ENCODE data around the gene PODXL. TPM values are rescaled to one million over a fixed set of nuclear protein-coding genes. Genes with fewer than 3 reads are reported as not detected.

PODXL gene
- total RNA-seq, 1 experiment from 2014 or later = 37.5 TPM

- Histone ChIP-seq H3K36me3 (ENCODE audit: control insufficient read depth in 1 of 2, insufficient read depth in 2 of 2, low read length in 2 of 2) (peaks cover 13 to 17% of the 10 kb centered on the region in 2 experiments; a peak in 2 of 4 replicates), H2AFZ (ENCODE audit: low read depth, low read length, poor library complexity, severe bottlenecking) (no peak overlapping the region), H3K4me3 (replicated peaks in 1 of 2; ENCODE audit: low read depth in 1 of 2, low read length in 2 of 2) (no peak overlapping the region), H3K9me3 (ENCODE audit: control insufficient read depth in 1 of 2, insufficient read depth in 1 of 2, low read depth in 1 of 2, low read length in 2 of 2) (no peaks in the 10 kb centered on the region), H3K79me2 (ENCODE audit: insufficient read depth, low read length) (no peaks in the 10 kb centered on the region), H3K4me1 (ENCODE audit: control insufficient read depth in 1 of 2, insufficient read depth in 2 of 2, low read length in 2 of 2) (no peaks in the 10 kb centered on the region), H3K9ac (ENCODE audit: low read length) (no peak overlapping the region), H3K9me2 (ENCODE audit: insufficient read depth) (no peaks in the 10 kb centered on the region), H3K27ac (ENCODE audit: low read depth, low read length) (no peak overlapping the region), H4K20me1 (ENCODE audit: insufficient read depth) (peaks cover 6% of the 10 kb centered on the region; the same call in 1 of the 2 replicates), H3K4me2 (ENCODE audit: low read length) (no peak overlapping the region), H3K27me3 (ENCODE audit: insufficient read depth, low read length) (no peaks in the 10 kb centered on the region)
- intact Hi-C loops (cut with micrococcal nuclease) = no loop called here
- no TSS peak for BruUV-seq (replicated peaks)
- ChIA-PET RAD21 (ENCODE audit: low non-redundant PET in 1 of 2, low total read pairs in 2 of 2, uncharacterized antibody in 2 of 2, unreplicated experiment in 2 of 2) (no interaction called here), POLR2A (no interaction called here), CTCF (no interaction called here)
- no peak for DNase-seq (ENCODE audit: low read depth, low spot score)
- ATAC-seq = no peak
- no peak for TF ChIP-seq TCF7L2 (IDR thresholded peaks at IDR 0.05; ENCODE audit: borderline replicate concordance, extremely low read depth, insufficient read depth, insufficient read length)
- TF ChIP-seq CEBPB (IDR thresholded peaks at IDR 0.05; ENCODE audit: low read depth) = no peak
- TF ChIP-seq SP1 (IDR thresholded peaks at IDR 0.05; ENCODE audit: low read depth) = no peak
- TF ChIP-seq ELF1 (IDR thresholded peaks at IDR 0.05; ENCODE audit: borderline replicate concordance, low read depth) = no peak
- no peak for TF ChIP-seq POLR2AphosphoS5 (IDR thresholded peaks at IDR 0.05; ENCODE audit: low read depth, low read length)
- no peak for TF ChIP-seq SIN3A (IDR thresholded peaks at IDR 0.05; ENCODE audit: low read depth)
- no peak for TF ChIP-seq POLR2A (IDR thresholded peaks at IDR 0.05; ENCODE audit: borderline replicate concordance, extremely low read depth, insufficient read depth, insufficient read length)
- no peak for TF ChIP-seq YY1 (IDR thresholded peaks at IDR 0.05; ENCODE audit: extremely low read depth, insufficient replicate concordance, low read depth, low read length)
- TF ChIP-seq EZH2 (IDR thresholded peaks at IDR 0.05) = no peak
- no peak for TF ChIP-seq CBX3 (IDR thresholded peaks at IDR 0.05; ENCODE audit: low read depth)
- no peak for TF ChIP-seq JUND (IDR thresholded peaks at IDR 0.05)
- TF ChIP-seq CTCF (IDR thresholded peaks at IDR 0.05 in 2 of 3, conservative IDR thresholded peaks at IDR 0.05 in 1 of 3; ENCODE audit: borderline replicate concordance in 1 of 3, insufficient read depth in 1 of 3, low read depth in 2 of 3, low read length in 2 of 3) = no peak
- no peak for TF ChIP-seq ZFX (IDR thresholded peaks at IDR 0.05)
- TF ChIP-seq SRF (IDR thresholded peaks at IDR 0.05; ENCODE audit: low read depth) = no peak
- no peak for TF ChIP-seq RAD21 (IDR thresholded peaks at IDR 0.05; ENCODE audit: low read depth)
- TF ChIP-seq MAX (IDR thresholded peaks at IDR 0.05) = no peak
- no peak for TF ChIP-seq ATF3 (IDR thresholded peaks at IDR 0.05)
- no peak for TF ChIP-seq EGR1 (IDR thresholded peaks at IDR 0.05; ENCODE audit: low read depth)
- no peak for TF ChIP-seq EZH2phosphoT487 (IDR thresholded peaks at IDR 0.05; ENCODE audit: borderline replicate concordance)
- no peak for TF ChIP-seq REST (IDR thresholded peaks at IDR 0.05; ENCODE audit: low read depth)
Measured at GRCh38 chr7:131471250-131472004, 85.0 kb downstream of the PODXL start.

Data from HCT116 (cell line).